ENCODE results near the gene ARHGDIA. TPM values are rescaled to one million over a fixed set of nuclear protein-coding genes. Genes with fewer than 3 reads are reported as not detected.

ARHGDIA gene
- total RNA-seq, 1 donor from 2014 or later, result 57.5 TPM

- no peak for DNase-seq (ENCODE audit: low spot score)
Observed at GRCh38 chr17:81865358-81865732, 5.8 kb downstream of the ARHGDIA start.

- no peak for DNase-seq (ENCODE audit: low spot score)
Observed at GRCh38 chr17:81863833-81864768, 7.0 kb downstream of the ARHGDIA start.

- no peak for DNase-seq (ENCODE audit: low spot score)
Observed at GRCh38 chr17:81863123-81863675, 7.9 kb downstream of the ARHGDIA start.

- peak; percentile 100 for DNase-seq (ENCODE audit: low spot score)
Observed at GRCh38 chr17:81860756-81861568, 10.2 kb downstream of the ARHGDIA start.

GRCh38 chr17:81859906-81860755 lies 11.0 kb downstream of the ARHGDIA start, which contains the start of gene P4HB:
P4HB (minus strand) TSS chr17:81860535; CDS start chr17:81860471, 64 bp downstream.
- DNase-seq (ENCODE audit: low spot score), result no peak

GRCh38 chr17:81858967-81859905 lies 11.9 kb downstream of the ARHGDIA start:
- DNase-seq (ENCODE audit: low spot score), result peak; percentile 49

- no peak for DNase-seq (ENCODE audit: low spot score)
Observed at GRCh38 chr17:81858170-81858966, 12.8 kb downstream of the ARHGDIA start.

GRCh38 chr17:81854974-81855774 lies 16.0 kb downstream of the ARHGDIA start:
- DNase-seq (ENCODE audit: low spot score), result no peak

GRCh38 chr17:81852237-81852636 lies 18.9 kb downstream of the ARHGDIA start:
- DNase-seq (ENCODE audit: low spot score), result no peak

- no peak for DNase-seq (ENCODE audit: low spot score)
Observed at GRCh38 chr17:81851423-81851822, 19.7 kb downstream of the ARHGDIA start.

- no peak for DNase-seq (ENCODE audit: low spot score)
Observed at GRCh38 chr17:81849457-81849856, 21.7 kb downstream of the ARHGDIA start.

GRCh38 chr17:81846743-81847689 lies 24.1 kb downstream of the ARHGDIA start:
- DNase-seq (ENCODE audit: low spot score), result no peak

- DNase-seq (ENCODE audit: low spot score), result no peak
Observed at GRCh38 chr17:81845881-81846742, 25.0 kb downstream of the ARHGDIA start.

- DNase-seq (ENCODE audit: low spot score), result no peak
Observed at GRCh38 chr17:81845361-81845760, 25.8 kb downstream of the ARHGDIA start.

GRCh38 chr17:81844887-81845286 lies 26.2 kb downstream of the ARHGDIA start:
- no peak for DNase-seq (ENCODE audit: low spot score)

GRCh38 chr17:81844327-81844851 lies 26.7 kb downstream of the ARHGDIA start:
- DNase-seq (ENCODE audit: low spot score), result no peak

Data from umbilical cord (tissue), 2 donors.